ENCODE results near the gene IMPG2. TPM values are rescaled to one million over a fixed set of nuclear protein-coding genes. Genes with fewer than 3 reads are reported as not detected.

Gene IMPG2
- total and polyA plus RNA-seq, 2 experiments from 2014 or later, result 0.11 TPM; not detected in 1

- H4K20me1 ChIP-seq (ENCODE audit: insufficient read depth), result no peaks in the 10 kb centered on the region
- WGBS, 2 experiments (ENCODE audit: low coverage in 1 of 2, low lambda C conversion rate in 2 of 2, missing lambda C conversion rate in 2 of 2), result 84 to 92% methylated on average over 2 of the region's 2 CpGs
- no peak for TF ChIP-seq EZH2phosphoT487 (IDR thresholded peaks at IDR 0.05; ENCODE audit: insufficient read depth, low read depth)
- TF ChIP-seq EZH2 (IDR thresholded peaks at IDR 0.05; ENCODE audit: insufficient read depth, poor library complexity, severe bottlenecking), result no peak
- peaks cover 2% of the 10 kb centered on the region; the same call in 1 of the 2 replicates for H3K9me2 ChIP-seq (ENCODE audit: insufficient read depth)
- H3K9ac ChIP-seq, result no peak overlapping the region
- H3K27me3 ChIP-seq (replicated peaks; ENCODE audit: insufficient read depth), result no peaks in the 10 kb centered on the region
- in situ Hi-C loops (cut with MboI), result no loop called here
- H3K36me3 ChIP-seq (ENCODE audit: low read depth), result no peaks in the 10 kb centered on the region
- no peak overlapping the region for H2AFZ ChIP-seq
- H3K27ac ChIP-seq, result no peak overlapping the region
- H3K4me1 ChIP-seq (ENCODE audit: insufficient read depth), result no peaks in the 10 kb centered on the region
- no peaks in the 10 kb centered on the region for H3K9me3 ChIP-seq (ENCODE audit: low read depth)
- no peak overlapping the region for H3K4me3 ChIP-seq
- no peak overlapping the region for H3K4me2 ChIP-seq (ENCODE audit: unreplicated experiment)
- H3K79me2 ChIP-seq (ENCODE audit: insufficient read depth), result no peaks in the 10 kb centered on the region
- DNase-seq, result no peak
- H3F3A ChIP-seq (ENCODE audit: insufficient read depth), result no peaks in the 10 kb centered on the region
Measured at GRCh38 chr3:101255441-101255840, 64.9 kb downstream of the IMPG2 start.

GRCh38 chr3:101253396-101253795, 67.0 kb downstream of the IMPG2 start:
- no peaks in the 10 kb centered on the region for H3K9me2 ChIP-seq (ENCODE audit: insufficient read depth)
- H3K4me3 ChIP-seq, result no peak overlapping the region
- no peaks in the 10 kb centered on the region for H3K36me3 ChIP-seq (ENCODE audit: low read depth)
- no peak for TF ChIP-seq EZH2phosphoT487 (IDR thresholded peaks at IDR 0.05; ENCODE audit: insufficient read depth, low read depth)
- no peak for TF ChIP-seq EZH2 (IDR thresholded peaks at IDR 0.05; ENCODE audit: insufficient read depth, poor library complexity, severe bottlenecking)
- H3K27ac ChIP-seq, result no peak overlapping the region
- no peaks in the 10 kb centered on the region; the same call in 1 of the 2 replicates for H3K4me1 ChIP-seq (ENCODE audit: insufficient read depth)
- H2AFZ ChIP-seq, result no peak overlapping the region
- H3K79me2 ChIP-seq (ENCODE audit: insufficient read depth), result no peaks in the 10 kb centered on the region
- no peaks in the 10 kb centered on the region for H3K27me3 ChIP-seq (replicated peaks; ENCODE audit: insufficient read depth)
- no peak overlapping the region for H3K9ac ChIP-seq
- no peak overlapping the region for H3K4me2 ChIP-seq (ENCODE audit: unreplicated experiment)
- 97 to 98% methylated on average over 3 of the region's 3 CpGs for WGBS, 2 experiments (ENCODE audit: low coverage in 1 of 2, low lambda C conversion rate in 2 of 2, missing lambda C conversion rate in 2 of 2)
- no peaks in the 10 kb centered on the region for H4K20me1 ChIP-seq (ENCODE audit: insufficient read depth)
- DNase-seq, result no peak
- in situ Hi-C loops (cut with MboI), result no loop called here
- H3F3A ChIP-seq (ENCODE audit: insufficient read depth), result no peaks in the 10 kb centered on the region
- H3K9me3 ChIP-seq (ENCODE audit: low read depth), result no peaks in the 10 kb centered on the region

GRCh38 chr3:101252945-101253344, 67.4 kb downstream of the IMPG2 start:
- Histone ChIP-seq H3K4me3 (no peak overlapping the region), H3K9me3 (ENCODE audit: low read depth) (no peaks in the 10 kb centered on the region), H3K9me2 (ENCODE audit: insufficient read depth) (no peaks in the 10 kb centered on the region), H3K9ac (no peak overlapping the region), H3K27me3 (replicated peaks; ENCODE audit: insufficient read depth) (no peaks in the 10 kb centered on the region), H3K36me3 (ENCODE audit: low read depth) (no peaks in the 10 kb centered on the region), H3K79me2 (ENCODE audit: insufficient read depth) (no peaks in the 10 kb centered on the region), H3F3A (ENCODE audit: insufficient read depth) (no peaks in the 10 kb centered on the region), H3K4me1 (ENCODE audit: insufficient read depth) (no peaks in the 10 kb centered on the region; the same call in 1 of the 2 replicates), H3K4me2 (ENCODE audit: unreplicated experiment) (no peak overlapping the region), H4K20me1 (ENCODE audit: insufficient read depth) (no peaks in the 10 kb centered on the region), H2AFZ (no peak overlapping the region), H3K27ac (no peak overlapping the region)
- no peak for DNase-seq
- WGBS, 2 experiments (ENCODE audit: low coverage in 1 of 2, low lambda C conversion rate in 2 of 2, missing lambda C conversion rate in 2 of 2), result 94 to 97% methylated on average over 2 of the region's 2 CpGs
- TF ChIP-seq EZH2phosphoT487 (IDR thresholded peaks at IDR 0.05; ENCODE audit: insufficient read depth, low read depth) (no peak), EZH2 (IDR thresholded peaks at IDR 0.05; ENCODE audit: insufficient read depth, poor library complexity, severe bottlenecking) (no peak)
- in situ Hi-C loops (cut with MboI), result no loop called here

- Histone ChIP-seq H3K36me3 (ENCODE audit: low read depth) (no peaks in the 10 kb centered on the region), H3K4me2 (ENCODE audit: unreplicated experiment) (no peak overlapping the region), H3K4me1 (ENCODE audit: insufficient read depth) (no peaks in the 10 kb centered on the region; the same call in 1 of the 2 replicates), H3K9me3 (ENCODE audit: low read depth) (no peaks in the 10 kb centered on the region), H3F3A (ENCODE audit: insufficient read depth) (no peaks in the 10 kb centered on the region), H2AFZ (no peak overlapping the region), H3K79me2 (ENCODE audit: insufficient read depth) (no peaks in the 10 kb centered on the region), H3K9me2 (ENCODE audit: insufficient read depth) (no peaks in the 10 kb centered on the region), H3K27ac (no peak overlapping the region), H3K27me3 (replicated peaks; ENCODE audit: insufficient read depth) (no peaks in the 10 kb centered on the region), H3K9ac (no peak overlapping the region), H3K4me3 (no peak overlapping the region), H4K20me1 (ENCODE audit: insufficient read depth) (no peaks in the 10 kb centered on the region)
- WGBS, 2 experiments (ENCODE audit: low coverage in 1 of 2, low lambda C conversion rate in 2 of 2, missing lambda C conversion rate in 2 of 2), result 97 to 100% methylated on average over 1 of the region's 1 CpG
- DNase-seq, result no peak
- TF ChIP-seq EZH2phosphoT487 (IDR thresholded peaks at IDR 0.05; ENCODE audit: insufficient read depth, low read depth), result no peak
- no peak for TF ChIP-seq EZH2 (IDR thresholded peaks at IDR 0.05; ENCODE audit: insufficient read depth, poor library complexity, severe bottlenecking)
- in situ Hi-C loops (cut with MboI), result no loop called here
Measured at GRCh38 chr3:101252307-101252706, 68.1 kb downstream of the IMPG2 start.

GRCh38 chr3:101251441-101251840, 68.9 kb downstream of the IMPG2 start:
- no peak overlapping the region for H3K4me3 ChIP-seq
- no peak overlapping the region for H3K9ac ChIP-seq
- TF ChIP-seq EZH2 (IDR thresholded peaks at IDR 0.05; ENCODE audit: insufficient read depth, poor library complexity, severe bottlenecking) (no peak), EZH2phosphoT487 (IDR thresholded peaks at IDR 0.05; ENCODE audit: insufficient read depth, low read depth) (no peak)
- H3K9me2 ChIP-seq (ENCODE audit: insufficient read depth), result no peaks in the 10 kb centered on the region
- H3K79me2 ChIP-seq (ENCODE audit: insufficient read depth), result no peaks in the 10 kb centered on the region
- H3K36me3 ChIP-seq (ENCODE audit: low read depth), result no peaks in the 10 kb centered on the region
- H3K27me3 ChIP-seq (replicated peaks; ENCODE audit: insufficient read depth), result no peaks in the 10 kb centered on the region
- H3K4me1 ChIP-seq (ENCODE audit: insufficient read depth), result no peaks in the 10 kb centered on the region; the same call in 1 of the 2 replicates
- H3K4me2 ChIP-seq (ENCODE audit: unreplicated experiment), result no peak overlapping the region
- H2AFZ ChIP-seq, result no peak overlapping the region
- no peaks in the 10 kb centered on the region for H3F3A ChIP-seq (ENCODE audit: insufficient read depth)
- H3K27ac ChIP-seq, result no peak overlapping the region
- no peaks in the 10 kb centered on the region for H3K9me3 ChIP-seq (ENCODE audit: low read depth)
- no peak for DNase-seq
- in situ Hi-C loops (cut with MboI), result no loop called here
- H4K20me1 ChIP-seq (ENCODE audit: insufficient read depth), result no peaks in the 10 kb centered on the region
- 73 to 75% methylated on average over 2 of the region's 2 CpGs for WGBS, 2 experiments (ENCODE audit: low coverage in 1 of 2, low lambda C conversion rate in 2 of 2, missing lambda C conversion rate in 2 of 2)

All from GM23248 (cell line).